Uterus (tissue), 2 donors: ENCODE data around the gene THAP6.

Experiments
- POLR2A ChIP-seq, 2 donors: fragments of 450-650 bp; IDR thresholded peaks; one replicate each; pipeline ENCODE4 v1.6.1; 2016; ENCODE audit warnings: antibody characterized with exemption in 2 of 2, mild to moderate bottlenecking in 1 of 2, moderate library complexity in 1 of 2
- TF ChIP-seq, protein P1 (sequence below), 4 experiments: fragments of 200-600 bp in 2 of 4; fragments of 450-650 bp in 2 of 4; sonication (generic) in 2 of 4; IDR thresholded peaks; one replicate each; pipeline ENCODE4 v1.5.1; 2016 to 2019; ENCODE audit warnings: antibody characterized with exemption in 4 of 4, mild to moderate bottlenecking in 2 of 4, moderate library complexity in 1 of 4

DNA sequence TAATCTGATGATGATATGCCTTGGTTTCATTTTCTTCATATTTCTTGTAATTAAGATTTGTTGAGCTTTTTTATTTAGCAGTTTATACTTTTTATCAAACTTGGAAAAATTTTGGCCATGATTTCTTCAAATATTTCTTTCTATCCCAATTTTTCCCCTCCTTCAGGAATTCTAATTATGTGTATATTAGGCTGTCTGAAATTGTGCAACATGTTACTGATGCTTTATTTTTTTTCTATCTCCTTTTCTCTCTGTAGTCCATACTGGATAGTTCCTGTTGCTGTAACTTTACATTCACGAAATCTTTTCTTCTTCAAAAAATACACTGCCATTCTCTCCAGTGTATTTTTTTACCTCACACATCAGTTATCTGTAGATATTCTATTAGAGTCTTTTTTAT, 10.8 kb downstream of the THAP6 start:
- TF ChIP-seq, protein P1, sequence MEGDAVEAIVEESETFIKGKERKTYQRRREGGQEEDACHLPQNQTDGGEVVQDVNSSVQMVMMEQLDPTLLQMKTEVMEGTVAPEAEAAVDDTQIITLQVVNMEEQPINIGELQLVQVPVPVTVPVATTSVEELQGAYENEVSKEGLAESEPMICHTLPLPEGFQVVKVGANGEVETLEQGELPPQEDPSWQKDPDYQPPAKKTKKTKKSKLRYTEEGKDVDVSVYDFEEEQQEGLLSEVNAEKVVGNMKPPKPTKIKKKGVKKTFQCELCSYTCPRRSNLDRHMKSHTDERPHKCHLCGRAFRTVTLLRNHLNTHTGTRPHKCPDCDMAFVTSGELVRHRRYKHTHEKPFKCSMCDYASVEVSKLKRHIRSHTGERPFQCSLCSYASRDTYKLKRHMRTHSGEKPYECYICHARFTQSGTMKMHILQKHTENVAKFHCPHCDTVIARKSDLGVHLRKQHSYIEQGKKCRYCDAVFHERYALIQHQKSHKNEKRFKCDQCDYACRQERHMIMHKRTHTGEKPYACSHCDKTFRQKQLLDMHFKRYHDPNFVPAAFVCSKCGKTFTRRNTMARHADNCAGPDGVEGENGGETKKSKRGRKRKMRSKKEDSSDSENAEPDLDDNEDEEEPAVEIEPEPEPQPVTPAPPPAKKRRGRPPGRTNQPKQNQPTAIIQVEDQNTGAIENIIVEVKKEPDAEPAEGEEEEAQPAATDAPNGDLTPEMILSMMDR (IDR thresholded peaks at IDR 0.05) = no peak
- no peak for TF ChIP-seq POLR2A (IDR thresholded peaks at IDR 0.05)
